ENCODE measurements around the gene SLC17A3.

SLC17A3 gene

DNA sequence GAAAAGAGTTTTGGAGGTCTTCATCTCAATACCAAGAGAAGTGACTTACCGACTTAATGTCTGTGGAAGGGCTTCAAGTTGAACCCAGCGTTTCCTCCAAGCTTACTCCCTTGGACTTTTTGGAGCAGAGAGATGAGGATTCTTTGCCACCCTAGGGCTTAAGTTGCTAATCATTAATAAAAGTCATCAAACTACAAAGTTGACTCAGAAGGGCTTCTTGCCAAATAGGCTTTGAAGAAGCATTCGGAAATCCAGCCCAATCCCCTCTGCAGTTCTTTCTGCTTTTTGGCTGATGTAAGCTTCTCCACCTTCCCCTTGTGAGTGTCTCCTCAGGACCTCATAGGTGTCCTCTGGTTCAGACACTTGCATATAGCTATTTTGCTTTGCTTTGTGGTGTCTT is at the start of gene SLC17A3:
Gene SLC17A3, minus strand, starts transcription at position 126 of the 400 bp plus-strand sequence. CDS start 5,856 bp downstream, outside the sequence.
- ATAC-seq: no peak

GRCh38 chr6:25922301-25922700 is 48.3 kb upstream of the SLC17A3 start:
- no peak for ATAC-seq

DNA sequence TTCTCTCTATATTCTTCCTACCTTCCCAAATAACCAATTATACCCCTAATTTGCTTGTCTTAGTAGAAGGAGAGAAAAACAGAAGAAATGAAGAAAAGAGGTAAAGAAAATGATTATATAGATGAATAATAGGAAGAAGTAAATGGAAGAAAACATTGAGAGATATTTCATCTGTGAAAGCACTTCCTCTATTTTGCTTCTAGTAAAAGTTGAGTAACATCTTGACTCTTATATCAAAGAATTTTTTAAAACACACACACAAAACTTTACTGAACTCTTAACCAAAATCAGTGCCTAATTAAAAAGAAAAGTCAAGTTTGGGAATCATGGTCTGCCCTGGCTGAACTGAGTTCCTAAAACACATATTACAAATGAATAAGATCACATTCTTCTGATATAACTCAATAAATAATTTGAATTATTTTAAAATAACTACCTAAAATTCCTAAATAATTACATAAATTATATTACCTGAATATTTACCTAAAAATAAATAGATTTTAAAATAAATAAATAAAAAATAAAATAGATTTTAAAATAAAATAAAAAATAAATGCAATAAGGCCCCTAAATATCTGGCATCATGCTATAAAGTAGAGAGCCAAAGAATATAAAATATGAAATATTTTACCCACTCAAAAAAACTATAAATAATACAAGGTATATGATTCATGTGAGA is 47.6 kb upstream of the SLC17A3 start:
- no peak for ATAC-seq

DNA sequence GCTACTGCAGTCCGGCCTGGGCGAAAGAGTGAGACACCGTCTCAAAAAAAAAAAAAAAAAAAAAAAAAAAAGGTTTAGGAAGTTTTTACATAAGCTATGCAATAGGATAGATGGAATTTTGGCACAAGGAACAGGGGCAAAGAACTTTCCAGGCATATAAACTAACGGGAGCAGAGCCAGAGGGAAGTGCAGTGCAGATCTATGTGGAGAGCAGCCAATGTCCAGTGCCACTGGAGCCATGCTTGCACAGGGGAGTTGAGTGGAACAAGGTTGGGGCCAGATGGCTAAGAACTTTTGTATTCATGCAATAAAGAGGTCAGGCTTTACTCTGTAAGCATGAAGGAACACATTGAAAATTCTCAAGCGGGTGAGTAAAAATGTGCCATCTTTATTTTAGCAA is 45.6 kb upstream of the SLC17A3 start:
- ATAC-seq: no peak

DNA sequence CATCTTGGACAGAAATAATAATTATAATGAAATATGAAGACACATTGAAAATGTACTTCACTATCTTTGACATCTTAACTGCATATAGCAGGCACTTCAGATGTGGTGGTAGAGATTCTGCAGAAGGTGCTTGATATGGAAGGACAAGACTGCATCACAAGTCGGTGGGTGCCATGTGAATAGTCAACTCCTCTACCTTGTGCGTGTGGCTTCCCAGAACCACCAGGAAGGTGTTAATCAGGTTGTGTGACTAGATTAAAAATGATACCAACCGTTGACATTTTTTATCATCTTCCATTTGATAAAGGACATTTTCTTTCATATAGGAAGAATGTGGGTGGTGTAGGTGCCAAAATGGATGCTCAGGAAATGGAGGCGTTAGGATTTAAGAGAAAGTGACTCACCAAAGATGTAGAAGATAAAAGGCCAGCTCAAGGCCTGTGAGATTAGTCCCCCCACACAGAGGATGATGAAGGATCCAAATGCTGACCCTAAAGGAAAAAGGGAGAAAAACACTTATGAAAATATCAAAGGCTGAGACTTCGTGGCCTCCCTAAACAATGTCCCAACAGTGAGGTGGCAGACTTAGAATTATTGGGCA is 44.1 kb upstream of the SLC17A3 start:
- ATAC-seq: no peak

- ATAC-seq: no peak
Measured at GRCh38 chr6:25916789-25917490, 42.9 kb upstream of the SLC17A3 start.

DNA sequence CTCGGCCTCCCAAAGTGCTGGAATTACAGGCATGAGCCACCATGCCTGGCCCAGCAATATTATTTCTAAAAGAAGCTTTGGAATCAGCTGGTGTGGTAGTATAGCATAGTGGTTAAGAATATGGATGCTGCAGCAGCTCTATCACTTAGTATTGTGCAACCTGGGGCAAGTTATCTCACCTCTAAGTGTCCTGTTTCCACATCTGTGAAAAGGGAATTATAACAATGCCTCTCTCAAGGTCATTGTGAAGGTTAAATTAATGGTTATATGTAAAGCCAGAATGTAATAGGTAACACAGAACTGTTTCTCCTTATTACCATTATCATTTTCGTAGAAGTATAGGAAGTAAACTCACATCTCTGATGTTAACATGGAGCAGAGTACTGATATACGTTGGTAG is 42.3 kb upstream of the SLC17A3 start:
- no peak for ATAC-seq

DNA sequence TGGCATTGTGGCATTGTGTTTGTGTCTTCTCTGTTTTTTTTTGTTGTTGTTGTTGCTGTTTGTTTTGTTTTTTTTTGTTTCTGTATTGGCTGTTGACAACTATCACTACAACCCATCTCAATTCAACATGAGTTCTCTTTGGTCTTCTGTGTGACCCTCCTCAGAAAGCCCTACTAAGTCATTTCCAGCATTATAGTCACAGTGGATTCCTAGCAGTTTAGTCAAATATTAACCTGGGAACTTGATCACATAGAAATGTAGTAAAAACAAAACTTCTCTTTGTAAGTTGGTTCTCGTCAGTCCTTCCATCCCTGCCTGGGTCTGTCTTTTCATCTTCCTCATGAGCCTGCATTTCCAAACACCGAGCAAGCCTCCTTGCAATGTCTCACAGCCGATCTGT is 39.7 kb upstream of the SLC17A3 start:
- ATAC-seq: no peak

DNA sequence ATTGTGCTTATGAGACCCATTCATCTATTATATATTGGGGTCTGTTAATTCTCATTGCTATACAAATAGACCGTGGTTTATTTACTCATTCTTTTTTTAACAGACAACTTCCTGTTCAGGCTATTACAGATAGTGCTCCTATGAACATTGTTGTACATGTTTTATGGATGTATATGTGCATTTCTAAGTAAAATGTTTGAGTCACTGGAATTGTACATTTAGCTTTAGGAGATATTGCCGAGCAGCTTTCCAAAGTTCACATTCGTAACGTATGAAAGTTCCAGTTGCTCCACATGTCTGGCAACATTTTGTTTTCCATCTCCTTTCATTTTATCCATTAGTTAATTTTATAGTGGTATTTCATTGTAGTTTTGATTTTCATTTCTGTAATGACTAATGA is 37.3 kb upstream of the SLC17A3 start:
- ATAC-seq: no peak

- ATAC-seq: no peak
Measured at GRCh38 chr6:25907475-25908014, 33.5 kb upstream of the SLC17A3 start.

- ATAC-seq: no peak
Measured at GRCh38 chr6:25903467-25904099, 29.5 kb upstream of the SLC17A3 start.

DNA sequence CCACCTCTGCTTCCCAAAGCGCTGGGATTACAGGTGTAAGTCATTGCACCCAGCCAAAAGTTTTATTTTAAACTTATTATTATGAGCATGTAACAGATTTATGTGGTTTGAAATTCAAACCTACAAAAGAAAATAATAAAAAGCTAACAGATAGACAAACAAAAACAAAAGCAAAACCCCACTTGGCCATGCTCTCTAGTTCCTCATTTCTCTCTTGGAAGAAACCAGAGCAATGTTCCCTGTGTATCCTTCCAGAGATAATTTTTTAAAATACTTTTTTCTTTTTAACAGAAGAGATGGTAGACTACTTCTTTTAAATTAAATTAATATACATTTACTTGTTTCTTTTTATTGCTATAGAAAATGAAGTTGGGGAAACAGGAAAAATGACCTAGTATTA is 28.0 kb upstream of the SLC17A3 start:
- no peak for ATAC-seq

DNA sequence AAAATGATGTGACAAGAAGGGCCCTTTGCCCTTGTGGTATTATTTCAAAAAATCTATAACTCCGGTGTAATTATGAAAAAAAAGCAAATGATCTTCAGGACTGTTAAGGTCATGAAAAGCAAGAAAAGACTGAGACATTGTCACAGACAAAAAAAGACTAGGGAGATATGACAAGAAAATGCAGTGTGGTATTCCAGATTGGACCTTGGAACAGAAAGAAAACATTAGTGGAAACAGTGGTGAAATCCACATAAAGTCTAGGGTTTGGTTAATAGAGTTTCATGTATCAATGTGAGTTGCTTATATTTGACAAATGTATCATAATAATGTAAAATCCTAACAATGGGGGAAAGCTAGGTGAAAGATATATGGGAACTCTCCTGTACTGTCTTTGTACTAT is 26.8 kb upstream of the SLC17A3 start:
- ATAC-seq: no peak

DNA sequence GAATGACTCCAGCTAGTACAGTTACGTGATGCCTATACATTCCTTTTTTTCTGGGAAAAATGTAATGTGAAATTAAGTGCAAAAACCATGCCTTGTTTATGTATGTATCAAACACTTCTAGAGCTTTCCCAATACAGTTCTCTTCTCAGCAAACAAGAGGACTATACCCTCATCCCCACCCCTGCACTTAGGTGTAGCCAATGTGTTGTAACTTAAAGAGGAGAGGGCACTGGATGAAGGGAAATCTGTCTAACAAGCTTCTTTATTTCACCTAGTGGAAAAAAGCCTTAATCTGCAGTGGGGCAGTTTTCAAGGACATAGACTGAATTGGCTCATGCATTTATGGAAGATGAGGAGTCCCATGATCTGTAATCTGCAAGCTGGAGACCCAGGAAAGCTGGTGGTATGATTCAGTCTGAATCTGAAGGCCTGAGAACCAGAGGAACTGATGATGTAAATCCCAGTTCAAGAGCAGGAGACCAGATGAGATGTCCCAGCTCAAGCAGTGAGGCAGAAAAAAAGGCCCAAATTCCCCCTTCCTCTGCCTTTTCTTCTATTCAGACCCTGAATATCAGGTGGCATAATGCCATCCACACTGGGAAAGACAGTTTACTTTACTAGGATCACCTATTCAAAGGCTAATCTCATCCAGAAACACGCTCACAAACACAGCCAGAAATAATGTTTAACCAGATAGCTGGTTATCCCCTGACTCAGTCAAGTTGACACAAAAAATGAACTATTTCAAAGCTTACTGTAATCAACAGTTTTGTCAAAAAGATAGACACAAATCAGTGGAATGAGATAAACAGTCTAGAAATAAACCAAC is 25.8 kb upstream of the SLC17A3 start:
- no peak for ATAC-seq

GRCh38 chr6:25899123-25899522 is 25.1 kb upstream of the SLC17A3 start:
- ATAC-seq: no peak

- no peak for ATAC-seq
Measured at GRCh38 chr6:25898289-25898977, 24.4 kb upstream of the SLC17A3 start.

DNA sequence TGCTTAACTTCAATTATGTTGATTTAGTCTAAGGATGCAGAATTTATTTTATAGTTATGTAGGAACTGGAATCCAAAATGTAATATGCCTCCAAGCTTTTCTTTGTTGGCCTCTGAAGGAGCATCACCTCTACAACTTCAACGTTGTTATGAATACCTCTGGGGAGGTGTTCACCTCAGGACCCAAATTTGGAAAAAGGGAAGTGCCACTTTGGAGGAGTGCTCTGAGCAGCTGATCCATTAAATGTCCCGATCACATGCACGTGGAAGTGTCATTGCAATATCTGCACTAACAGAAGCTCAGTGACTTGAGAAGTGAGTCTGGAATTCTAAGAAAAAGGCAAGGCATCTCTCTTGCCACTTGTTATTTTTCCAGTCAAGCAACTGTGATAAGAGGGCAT is 22.2 kb upstream of the SLC17A3 start:
- ATAC-seq: no peak

- ATAC-seq: no peak
Measured at GRCh38 chr6:25895771-25896170, 21.7 kb upstream of the SLC17A3 start.

GRCh38 chr6:25893778-25894177 is 19.7 kb upstream of the SLC17A3 start:
- ATAC-seq: no peak

DNA sequence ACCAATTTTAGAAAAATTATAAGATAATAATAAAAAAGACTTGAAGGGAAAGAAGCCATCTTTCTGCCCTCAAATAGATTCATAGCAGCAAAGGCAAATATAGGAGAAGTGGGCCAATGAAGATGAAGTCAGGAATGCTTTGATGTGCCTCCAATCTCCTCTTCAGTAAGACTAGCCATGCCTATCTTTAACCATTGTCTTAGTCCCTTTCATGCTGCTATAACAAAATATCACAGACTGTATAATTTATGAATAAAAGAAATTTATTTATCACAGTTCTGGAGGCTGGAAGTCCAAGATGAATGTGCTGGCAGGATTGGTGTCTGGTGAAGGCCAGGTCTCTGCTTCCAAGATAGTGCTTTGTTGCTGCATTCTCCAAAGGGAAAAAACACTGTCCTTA is 18.8 kb upstream of the SLC17A3 start:
- no peak for ATAC-seq

DNA sequence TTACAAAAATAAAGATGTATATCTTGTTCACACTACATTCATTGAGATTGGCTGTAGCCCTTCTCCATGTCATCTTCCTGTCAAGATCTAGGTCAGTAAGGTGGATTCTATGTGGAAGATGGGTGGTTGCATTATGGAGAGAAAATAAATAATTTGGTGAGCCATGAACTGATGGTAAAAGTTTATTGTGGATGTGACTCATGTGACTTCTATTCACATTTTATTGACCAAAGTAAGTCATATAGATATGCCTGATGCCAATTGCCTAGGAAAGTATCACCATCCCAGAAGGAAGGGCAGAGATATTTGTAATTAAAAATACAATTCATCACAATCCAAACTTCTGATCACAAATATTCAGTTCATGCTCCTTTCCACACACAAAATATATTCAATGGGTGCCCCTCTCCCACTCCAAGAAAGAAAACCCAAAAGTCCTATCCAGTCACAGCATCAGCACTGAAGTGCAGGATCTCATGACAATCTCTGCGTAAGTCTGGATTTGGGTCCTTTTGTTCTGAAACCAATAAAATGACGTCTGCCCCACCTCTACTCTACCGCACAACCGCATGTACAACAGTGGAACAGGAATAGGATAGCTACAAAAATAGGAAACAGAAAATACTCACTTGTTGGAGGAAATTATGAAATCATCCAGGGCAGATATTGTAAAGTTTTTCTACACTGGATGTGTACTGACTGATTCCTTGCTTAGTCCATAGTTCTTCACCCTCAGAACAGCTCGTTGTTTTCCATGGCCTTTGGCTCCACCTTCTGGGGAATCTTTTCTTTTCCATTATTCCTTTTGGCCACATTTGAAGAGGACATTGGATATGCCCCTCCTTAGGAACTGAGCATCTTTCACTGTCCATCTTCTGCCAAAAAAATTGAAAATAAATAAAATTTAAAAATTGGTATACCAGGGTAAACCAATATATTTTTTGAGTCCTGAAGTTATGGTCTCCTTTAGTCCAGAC is 16.1 kb upstream of the SLC17A3 start:
- no peak for ATAC-seq

Measured in activated CD4-positive, CD25-positive, alpha-beta regulatory T cell treated with anti-CD3 and anti-CD28 coated beads, Interleukin-2, amount 50 U/mL, for 24 hours (primary cell).